ENCODE measurements around the gene CD247.

The CD247 gene

GRCh38 chr1:167432780-167433179 is 85.5 kb downstream of the CD247 start:
- H3K36me3 ChIP-seq (ENCODE audit: control insufficient read depth, insufficient read depth, low read length): no peaks in the 10 kb centered on the region

GRCh38 chr1:167431909-167432650 is 86.2 kb downstream of the CD247 start:
- H3K27me3 ChIP-seq (ENCODE audit: control insufficient read depth, insufficient read depth, low read length): no peaks in the 10 kb centered on the region
- no peaks in the 10 kb centered on the region for H3K36me3 ChIP-seq (ENCODE audit: control insufficient read depth, insufficient read depth, low read length)
- H3K27ac ChIP-seq (ENCODE audit: low read depth, low read length): no peak overlapping the region
- no peak overlapping the region for H3K4me3 ChIP-seq (ENCODE audit: low read depth, low read length)
- peaks cover 42% of the 10 kb centered on the region for H3K4me1 ChIP-seq (ENCODE audit: control insufficient read depth, insufficient read depth, low read length)
- no peak overlapping the region for H3K9ac ChIP-seq (ENCODE audit: low read length)
- H3K9me3 ChIP-seq (ENCODE audit: control insufficient read depth, insufficient read depth, low read depth, low read length): 0 out of 2 replicates have a peak, but pooled peaks cover 5% of the 10 kb centered on the region

More at GRCh38 chr1:167432780-167433179, 85.5 kb downstream of the CD247 start:
- Histone ChIP-seq H3K9ac (ENCODE audit: low read length) (no peak overlapping the region), H3K27me3 (ENCODE audit: control insufficient read depth, insufficient read depth, low read length) (peaks cover 4% of the 10 kb centered on the region; the same call in 1 of the 2 replicates), H3K4me3 (ENCODE audit: low read depth, low read length) (no peak overlapping the region), H3K9me3 (ENCODE audit: control insufficient read depth, insufficient read depth, low read depth, low read length) (0 out of 2 replicates have a peak, but pooled peaks cover 5% of the 10 kb centered on the region), H3K27ac (ENCODE audit: low read depth, low read length) (no peak overlapping the region), H3K4me1 (ENCODE audit: control insufficient read depth, insufficient read depth, low read length) (peaks cover 38% of the 10 kb centered on the region)

GRCh38 chr1:167431261-167431908 is 86.9 kb downstream of the CD247 start:
- Histone ChIP-seq H3K27ac (ENCODE audit: low read depth, low read length) (no peak overlapping the region), H3K27me3 (ENCODE audit: control insufficient read depth, insufficient read depth, low read length) (no peaks in the 10 kb centered on the region), H3K4me1 (ENCODE audit: control insufficient read depth, insufficient read depth, low read length) (peaks cover 43% of the 10 kb centered on the region), H3K9me3 (ENCODE audit: control insufficient read depth, insufficient read depth, low read depth, low read length) (0 out of 2 replicates have a peak, but pooled peaks cover 5% of the 10 kb centered on the region), H3K36me3 (ENCODE audit: control insufficient read depth, insufficient read depth, low read length) (no peaks in the 10 kb centered on the region), H3K9ac (ENCODE audit: low read length) (no peak overlapping the region), H3K4me3 (ENCODE audit: low read depth, low read length) (no peak overlapping the region)

DNA sequence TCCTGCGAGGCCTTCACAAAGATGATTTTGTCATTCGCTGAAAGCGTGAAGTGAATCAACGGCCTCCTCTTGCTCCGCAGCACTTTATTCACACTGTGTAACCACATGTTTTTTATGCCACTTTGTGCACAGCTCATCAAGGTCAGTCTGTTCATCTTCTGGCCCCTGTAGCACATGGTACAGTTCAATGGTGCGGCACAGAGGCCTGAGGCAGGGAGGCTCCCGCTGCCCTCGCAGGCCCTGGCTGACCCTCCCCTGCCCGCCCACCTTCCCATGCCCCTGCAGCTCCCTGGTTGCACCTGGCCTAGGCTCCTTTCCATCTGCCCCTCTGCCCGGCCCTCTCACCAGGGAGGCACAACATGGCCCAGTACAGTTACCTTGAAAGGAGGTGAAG is 87.5 kb downstream of the CD247 start:
- H3K27ac ChIP-seq (ENCODE audit: low read depth, low read length): no peak overlapping the region
- no peak overlapping the region for H3K9ac ChIP-seq (ENCODE audit: low read length)
- H3K4me1 ChIP-seq (ENCODE audit: control insufficient read depth, insufficient read depth, low read length): peaks cover 48% of the 10 kb centered on the region
- H3K27me3 ChIP-seq (ENCODE audit: control insufficient read depth, insufficient read depth, low read length): no peaks in the 10 kb centered on the region
- no peaks in the 10 kb centered on the region for H3K36me3 ChIP-seq (ENCODE audit: control insufficient read depth, insufficient read depth, low read length)
- H3K4me3 ChIP-seq (ENCODE audit: low read depth, low read length): no peak overlapping the region
- 0 out of 2 replicates have a peak, but pooled peaks cover 2% of the 10 kb centered on the region for H3K9me3 ChIP-seq (ENCODE audit: control insufficient read depth, insufficient read depth, low read depth, low read length)

DNA sequence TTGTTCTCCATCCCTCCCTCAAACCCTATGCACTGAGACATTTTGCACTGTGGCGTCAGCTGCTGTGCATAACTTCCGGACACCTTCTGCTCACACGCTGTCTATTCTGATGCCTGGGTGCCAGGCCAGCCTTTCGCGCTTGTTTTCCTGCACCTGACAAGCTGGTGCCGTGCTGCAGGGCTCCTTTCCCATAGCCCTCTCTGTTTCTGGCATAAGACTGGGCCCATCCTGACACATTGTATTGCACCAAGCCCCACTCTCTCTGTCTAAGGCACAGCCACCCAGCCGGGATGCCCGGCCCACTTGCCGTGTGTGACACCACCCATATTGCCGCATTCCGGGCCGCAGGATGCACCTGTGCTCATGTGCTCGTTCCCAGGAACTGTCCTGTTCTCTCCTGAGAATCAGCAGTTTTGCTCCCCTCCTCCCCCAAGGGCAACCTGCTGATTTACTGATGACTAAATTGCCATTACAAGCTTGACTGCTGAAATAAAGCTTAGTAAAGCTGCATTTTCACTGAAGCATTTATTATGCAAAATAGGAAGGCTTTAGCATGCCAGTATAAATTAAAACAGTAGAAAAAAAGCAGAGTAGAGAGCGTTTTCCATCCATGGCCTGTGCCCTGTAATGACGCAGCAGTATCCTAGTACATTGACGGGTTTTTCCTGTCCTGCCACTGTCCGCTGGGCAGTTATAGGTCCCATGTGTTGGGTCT is 88.0 kb downstream of the CD247 start:
- Histone ChIP-seq H3K9me3 (ENCODE audit: control insufficient read depth, insufficient read depth, low read depth, low read length) (no peaks in the 10 kb centered on the region), H3K9ac (ENCODE audit: low read length) (no peak overlapping the region), H3K36me3 (ENCODE audit: control insufficient read depth, insufficient read depth, low read length) (no peaks in the 10 kb centered on the region), H3K27me3 (ENCODE audit: control insufficient read depth, insufficient read depth, low read length) (no peaks in the 10 kb centered on the region), H3K4me1 (ENCODE audit: control insufficient read depth, insufficient read depth, low read length) (peaks cover 54% of the 10 kb centered on the region), H3K4me3 (ENCODE audit: low read depth, low read length) (no peak overlapping the region), H3K27ac (ENCODE audit: low read depth, low read length) (no peak overlapping the region)

- Histone ChIP-seq H3K36me3 (ENCODE audit: control insufficient read depth, insufficient read depth, low read length) (no peaks in the 10 kb centered on the region), H3K27me3 (ENCODE audit: control insufficient read depth, insufficient read depth, low read length) (no peaks in the 10 kb centered on the region), H3K4me1 (ENCODE audit: control insufficient read depth, insufficient read depth, low read length) (peaks cover 59% of the 10 kb centered on the region), H3K4me3 (ENCODE audit: low read depth, low read length) (no peak overlapping the region), H3K27ac (ENCODE audit: low read depth, low read length) (no peak overlapping the region), H3K9me3 (ENCODE audit: control insufficient read depth, insufficient read depth, low read depth, low read length) (no peaks in the 10 kb centered on the region), H3K9ac (ENCODE audit: low read length) (no peak overlapping the region)
Measured at GRCh38 chr1:167429612-167430011, 88.7 kb downstream of the CD247 start.

DNA sequence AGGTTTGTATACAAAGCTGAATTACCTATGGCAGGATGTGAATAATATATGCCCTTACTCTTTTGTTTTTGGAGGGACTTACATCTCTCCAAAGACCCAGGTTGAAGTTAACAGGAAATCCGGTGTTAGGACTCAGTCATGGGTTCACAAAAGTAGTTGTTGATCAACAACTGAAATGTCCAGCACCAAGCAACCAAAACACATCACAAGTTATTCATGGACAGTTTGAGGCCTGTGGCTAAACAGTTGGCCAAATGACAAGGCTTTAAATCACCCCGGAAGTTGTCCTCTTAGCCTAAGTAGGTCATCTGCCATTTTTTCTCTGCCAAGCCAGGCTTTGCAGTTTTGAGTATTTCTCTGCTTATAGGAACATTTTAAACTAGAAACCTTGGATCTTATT is 89.9 kb downstream of the CD247 start:
- H3K27ac ChIP-seq (ENCODE audit: low read depth, low read length): no peak overlapping the region
- H3K27me3 ChIP-seq (ENCODE audit: control insufficient read depth, insufficient read depth, low read length): no peaks in the 10 kb centered on the region
- H3K9me3 ChIP-seq (ENCODE audit: control insufficient read depth, insufficient read depth, low read depth, low read length): no peaks in the 10 kb centered on the region
- no peaks in the 10 kb centered on the region for H3K36me3 ChIP-seq (ENCODE audit: control insufficient read depth, insufficient read depth, low read length)
- no peak overlapping the region for H3K9ac ChIP-seq (ENCODE audit: low read length)
- no peak overlapping the region for H3K4me3 ChIP-seq (ENCODE audit: low read depth, low read length)
- H3K4me1 ChIP-seq (ENCODE audit: control insufficient read depth, insufficient read depth, low read length): peaks cover 69% of the 10 kb centered on the region

GRCh38 chr1:167427848-167428247 is 90.5 kb downstream of the CD247 start:
- H3K36me3 ChIP-seq (ENCODE audit: control insufficient read depth, insufficient read depth, low read length): no peaks in the 10 kb centered on the region
- H3K9ac ChIP-seq (ENCODE audit: low read length): no peak overlapping the region
- no peak overlapping the region for H3K27ac ChIP-seq (ENCODE audit: low read depth, low read length)
- H3K9me3 ChIP-seq (ENCODE audit: control insufficient read depth, insufficient read depth, low read depth, low read length): no peaks in the 10 kb centered on the region
- peaks cover 69% of the 10 kb centered on the region for H3K4me1 ChIP-seq (ENCODE audit: control insufficient read depth, insufficient read depth, low read length)
- no peak overlapping the region for H3K4me3 ChIP-seq (ENCODE audit: low read depth, low read length)
- no peaks in the 10 kb centered on the region for H3K27me3 ChIP-seq (ENCODE audit: control insufficient read depth, insufficient read depth, low read length)

DNA sequence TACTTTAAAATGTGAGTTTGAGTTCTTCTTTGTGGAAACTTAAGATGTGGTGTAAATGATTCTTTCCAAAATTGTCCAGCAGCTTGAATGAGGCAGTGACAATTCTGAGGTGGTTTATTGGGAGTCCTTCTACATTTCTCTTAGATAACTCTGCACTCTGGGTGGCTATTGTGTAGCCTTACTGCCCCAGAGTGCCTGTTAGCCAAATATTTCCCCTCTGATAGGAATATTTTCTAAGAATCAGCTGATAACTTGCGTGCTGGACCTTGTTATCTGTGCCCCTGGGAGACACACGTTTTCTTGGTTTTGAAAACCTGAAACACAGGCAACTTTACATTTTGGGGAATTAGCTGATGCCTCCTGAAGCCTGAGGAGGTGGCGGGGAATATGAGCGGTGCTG is 91.6 kb downstream of the CD247 start:
- Histone ChIP-seq H3K9ac (ENCODE audit: low read length) (no peak overlapping the region), H3K36me3 (ENCODE audit: control insufficient read depth, insufficient read depth, low read length) (peaks cover 4% of the 10 kb centered on the region), H3K4me1 (ENCODE audit: control insufficient read depth, insufficient read depth, low read length) (peaks cover 59% of the 10 kb centered on the region), H3K4me3 (ENCODE audit: low read depth, low read length) (no peak overlapping the region), H3K9me3 (ENCODE audit: control insufficient read depth, insufficient read depth, low read depth, low read length) (no peaks in the 10 kb centered on the region), H3K27me3 (ENCODE audit: control insufficient read depth, insufficient read depth, low read length) (no peaks in the 10 kb centered on the region), H3K27ac (ENCODE audit: low read depth, low read length) (no peak overlapping the region)

DNA sequence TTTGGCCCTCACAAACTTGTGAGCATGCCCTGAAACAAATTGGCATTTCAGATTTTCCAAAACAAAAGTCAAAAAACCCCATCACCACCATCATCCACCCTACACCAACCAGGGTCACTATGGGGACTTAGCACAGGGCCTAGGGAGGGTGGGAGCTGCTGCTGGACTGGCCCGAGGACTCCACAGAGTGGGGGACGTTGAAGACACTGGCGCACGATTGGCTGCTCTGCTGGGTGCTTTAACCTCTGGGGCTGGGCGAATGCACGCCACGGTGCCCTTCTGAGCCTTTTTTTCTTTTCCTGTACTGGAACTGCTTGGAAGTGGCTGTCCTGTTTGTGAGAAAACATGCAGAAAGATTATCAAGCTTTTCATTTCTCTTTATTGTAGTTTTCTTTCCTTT is 92.8 kb downstream of the CD247 start:
- Histone ChIP-seq H3K27me3 (ENCODE audit: control insufficient read depth, insufficient read depth, low read length) (no peaks in the 10 kb centered on the region), H3K4me3 (ENCODE audit: low read depth, low read length) (no peak overlapping the region), H3K36me3 (ENCODE audit: control insufficient read depth, insufficient read depth, low read length) (peaks cover 4% of the 10 kb centered on the region), H3K9ac (ENCODE audit: low read length) (no peak overlapping the region), H3K27ac (ENCODE audit: low read depth, low read length) (no peak overlapping the region), H3K9me3 (ENCODE audit: control insufficient read depth, insufficient read depth, low read depth, low read length) (no peaks in the 10 kb centered on the region), H3K4me1 (ENCODE audit: control insufficient read depth, insufficient read depth, low read length) (peaks cover 47% of the 10 kb centered on the region)

All from HUES6 (cell line).